Brain microvascular endothelial cell (primary cell): ENCODE measurements around the gene RIPOR3.
"Not testable (repeated sequence)": the region's sequence is repeated elsewhere in the genome, so short reads cannot be mapped to it uniquely, and the experiment has no call there.

Source experiments
- DNase-seq: peaks from one replicate; pipeline ENCODE4 v3.0.0-alpha.2; 2020
- H3K27ac ChIP-seq: fragments of 250-450 bp; sonication (Bioruptor Pico); 2 replicates; pipeline ENCODE4 v1.5.1; 2020; ENCODE audit warnings: mild to moderate bottlenecking, moderate library complexity
- H3K27me3 ChIP-seq: fragments of 250-450 bp; sonication (Bioruptor Pico); replicated peaks from 2 replicates; pipeline ENCODE4 v1.5.1; 2020; ENCODE audit warnings: mild to moderate bottlenecking
- H3K36me3 ChIP-seq: fragments of 250-450 bp; sonication (Bioruptor Pico); replicated peaks from 2 replicates; pipeline ENCODE4 v1.5.1; 2020; ENCODE audit warnings: mild to moderate bottlenecking
- H3K4me3 ChIP-seq: 2 replicates; pipeline ENCODE4 v1.5.1; 2011; ENCODE audit warnings: low read depth, mild to moderate bottlenecking, control low read depth, low read length, moderate library complexity
- CTCF ChIP-seq: IDR thresholded peaks from 2 replicates; pipeline ENCODE4 v1.5.1; 2011; ENCODE audit warnings: low read depth, mild to moderate bottlenecking, moderate library complexity, low read length, control low read depth, inconsistent platforms; ENCODE audit errors: missing control alignments
- in situ Hi-C: cut with HindIII; loops from 2 replicates; pipeline ENCODE4 v1.10.0; 2017; ENCODE audit warnings: low sequenced_read_pairs, low pct_ligation_motif_present

Gene RIPOR3

GRCh38 chr20:50604451-50604850 is 86.9 kb downstream of the RIPOR3 start:
- in situ Hi-C loops = no loop called here
- no peaks in the 10 kb centered on the region for H3K36me3 ChIP-seq
- no peak for DNase-seq
- H3K4me3 ChIP-seq = no peak overlapping the region
- TF ChIP-seq CTCF = no peak
- H3K27ac ChIP-seq = no peak overlapping the region
- no peaks in the 10 kb centered on the region for H3K27me3 ChIP-seq

GRCh38 chr20:50602432-50603088 is 88.8 kb downstream of the RIPOR3 start:
- no peak for TF ChIP-seq CTCF
- in situ Hi-C loops = no loop called here
- no peaks in the 10 kb centered on the region for H3K27me3 ChIP-seq

GRCh38 chr20:50601511-50602431 is 89.6 kb downstream of the RIPOR3 start:
- no peak for DNase-seq
- Histone ChIP-seq H3K36me3 (no peaks in the 10 kb centered on the region), H3K27ac (no peak overlapping the region), H3K4me3 (no peak overlapping the region), H3K27me3 (no peaks in the 10 kb centered on the region)
- in situ Hi-C loops = no loop called here
- no peak for TF ChIP-seq CTCF

More at GRCh38 chr20:50602432-50603088, 88.8 kb downstream of the RIPOR3 start:
- H3K4me3 ChIP-seq = no peak overlapping the region
- no peak overlapping the region for H3K27ac ChIP-seq
- no peaks in the 10 kb centered on the region for H3K36me3 ChIP-seq
- DNase-seq = no peak

GRCh38 chr20:50600281-50600895 is 91.0 kb downstream of the RIPOR3 start:
- Histone ChIP-seq H3K27ac (no peak overlapping the region), H3K27me3 (no peaks in the 10 kb centered on the region), H3K36me3 (no peaks in the 10 kb centered on the region), H3K4me3 (no peak overlapping the region)
- DNase-seq = no peak
- in situ Hi-C loops = no loop called here
- no peak for TF ChIP-seq CTCF

GRCh38 chr20:50598768-50599167 is 92.6 kb downstream of the RIPOR3 start:
- H3K4me3 ChIP-seq, in situ Hi-C loops, H3K36me3 ChIP-seq, H3K27me3 ChIP-seq, DNase-seq, H3K27ac ChIP-seq: not testable (repeated sequence)

- TF ChIP-seq CTCF = no peak
- no peak overlapping the region for H3K27ac ChIP-seq
- in situ Hi-C loops = no loop called here
- no peak for DNase-seq
- no peaks in the 10 kb centered on the region for H3K36me3 ChIP-seq
- H3K27me3 ChIP-seq = no peaks in the 10 kb centered on the region
- H3K4me3 ChIP-seq = no peak overlapping the region
Observed at GRCh38 chr20:50598074-50598473, 93.3 kb downstream of the RIPOR3 start.
